Measurements from ENCODE around the gene NKX2-1. TPM values are rescaled to one million over a fixed set of nuclear protein-coding genes. Genes with fewer than 3 reads are reported as not detected.

NKX2-1 gene
- total RNA-seq, 3 donors from 2014 or later (not counting 1 experiment from before 2014, with no cell fraction given) = not detected

DNA sequence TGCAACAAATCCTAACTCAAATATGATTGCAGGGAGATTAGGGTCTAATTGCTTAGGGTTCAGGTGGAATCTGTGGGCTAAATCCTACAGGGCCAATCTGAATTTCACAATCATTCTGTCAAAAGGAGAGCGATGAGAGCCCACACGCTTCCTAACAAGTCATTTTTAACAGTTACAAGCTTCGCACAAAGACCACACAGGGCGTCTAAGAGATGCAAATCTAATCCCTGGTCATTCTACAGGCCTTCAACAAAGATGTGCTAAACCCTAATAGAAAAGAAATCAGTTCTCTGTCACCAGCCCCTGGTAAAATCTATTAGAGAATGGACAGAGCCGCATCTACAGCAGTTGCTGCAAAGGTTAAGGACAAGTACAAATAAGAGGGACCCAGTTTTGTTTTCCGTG lies 15.3 kb downstream of the NKX2-1 start:
- no peak for TF ChIP-seq CTCF (IDR thresholded peaks at IDR 0.05)
- H3K36me3 ChIP-seq (ENCODE audit: control insufficient read depth, insufficient read depth, low read length) = no peaks in the 10 kb centered on the region
- no peak overlapping the region for H3K4me3 ChIP-seq (ENCODE audit: low read length)
- peaks cover 20% of the 10 kb centered on the region for H3K36me3 Mint-ChIP-seq
- ATAC-seq = no peak
- H3K4me1 ChIP-seq (ENCODE audit: control insufficient read depth, insufficient read depth, low read length) = no peaks in the 10 kb centered on the region
- peaks cover 13% of the 10 kb centered on the region for H3K9me3 ChIP-seq (ENCODE audit: control insufficient read depth, insufficient read depth, low read length)
- H3K4me1 Mint-ChIP-seq = peaks cover 0 to 4% of the 10 kb centered on the region in 2 donors
- peaks cover 62% of the 10 kb centered on the region for H3K27me3 ChIP-seq (ENCODE audit: control insufficient read depth, insufficient read depth, low read length)
- no peak overlapping the region for H3K4me3 Mint-ChIP-seq
- no peak for DNase-seq
- 12% methylated on average over 6 of the region's 6 CpGs for WGBS (ENCODE audit: insufficient coverage)
- peaks cover 62 to 83% of the 10 kb centered on the region in 2 donors for H3K27me3 Mint-ChIP-seq (ENCODE audit: low read depth in 2 of 2)
- intact Hi-C loops (cut with micrococcal nuclease) = no loop called here
- peaks cover 5 to 6% of the 10 kb centered on the region in 2 donors for H3K9me3 Mint-ChIP-seq
- no peak overlapping the region for H3K27ac Mint-ChIP-seq
- H3K27ac ChIP-seq (ENCODE audit: low read length) = no peak overlapping the region

DNA sequence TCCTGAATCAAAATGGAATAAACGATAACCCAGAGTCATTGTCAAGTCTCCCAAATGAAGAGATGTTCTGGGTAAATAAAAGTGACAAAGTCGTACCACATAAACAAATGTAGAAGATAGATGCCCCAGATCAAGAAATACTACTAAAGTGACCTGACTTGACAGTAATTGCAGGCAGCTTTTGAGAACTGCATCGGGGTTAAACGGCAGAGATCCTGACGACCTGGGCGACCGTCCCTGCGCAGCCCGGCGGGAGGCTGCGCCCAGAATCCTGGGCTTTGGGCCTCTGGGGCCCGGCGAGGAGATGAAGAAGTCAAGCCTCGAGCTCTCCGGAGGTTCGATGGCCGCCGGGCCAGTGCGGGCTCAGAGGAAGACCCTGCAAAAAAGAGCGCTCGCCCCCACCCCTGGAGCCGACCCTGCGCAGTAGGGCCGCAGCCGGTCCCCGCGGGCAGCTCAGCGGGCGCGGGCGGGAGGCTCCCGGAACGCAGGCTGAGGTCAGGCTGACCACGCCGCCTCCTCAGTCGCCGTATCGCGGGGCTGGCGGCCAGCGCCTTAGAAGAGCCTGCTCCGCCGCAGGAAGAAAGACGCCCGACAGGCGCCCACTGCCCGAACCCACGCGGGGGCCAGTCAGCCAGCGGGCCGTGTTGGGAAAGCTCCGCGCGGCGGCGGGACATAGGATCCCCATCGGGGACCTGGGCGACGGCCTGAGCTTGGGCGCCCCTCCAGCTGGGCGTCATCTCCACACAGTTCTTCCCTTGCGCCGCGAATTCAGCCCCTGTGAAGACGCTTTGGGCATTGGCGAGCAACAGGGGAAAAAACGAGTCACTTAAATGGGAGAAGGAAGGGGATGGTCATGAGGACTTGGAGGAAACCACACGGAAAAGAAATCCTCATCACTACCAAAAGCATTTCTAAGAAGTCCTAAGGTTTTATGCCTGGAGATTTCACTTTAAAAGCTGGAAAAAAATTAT lies 16.0 kb downstream of the NKX2-1 start:
- Histone ChIP-seq H3K9me3 (ENCODE audit: control insufficient read depth, insufficient read depth, low read length) (peaks cover 8% of the 10 kb centered on the region), H3K27me3 (ENCODE audit: control insufficient read depth, insufficient read depth, low read length) (peaks cover 57% of the 10 kb centered on the region), H3K36me3 (ENCODE audit: control insufficient read depth, insufficient read depth, low read length) (no peaks in the 10 kb centered on the region), H3K27ac (ENCODE audit: low read length) (no peak overlapping the region), H3K4me3 (ENCODE audit: low read length) (no peak overlapping the region), H3K4me1 (ENCODE audit: control insufficient read depth, insufficient read depth, low read length) (no peaks in the 10 kb centered on the region)
- 7% methylated on average over 67 of the region's 68 CpGs for WGBS (ENCODE audit: insufficient coverage)
- TF ChIP-seq CTCF (IDR thresholded peaks at IDR 0.05) = no peak
- H3K36me3 Mint-ChIP-seq = peaks cover 20% of the 10 kb centered on the region
- no peak overlapping the region for H3K4me3 Mint-ChIP-seq
- DNase-seq (no peak), ATAC-seq (no peak)
- H3K4me1 Mint-ChIP-seq = peaks cover 0 to 4% of the 10 kb centered on the region in 2 donors
- intact Hi-C loops (cut with micrococcal nuclease) = no loop called here
- H3K27me3 Mint-ChIP-seq (ENCODE audit: low read depth in 2 of 2) = peaks cover 56 to 79% of the 10 kb centered on the region in 2 donors
- H3K9me3 Mint-ChIP-seq = peaks cover 3 to 6% of the 10 kb centered on the region in 2 donors
- no peak overlapping the region for H3K27ac Mint-ChIP-seq

- Mint-ChIP-seq H3K4me3 (no peak overlapping the region), H3K27me3 (ENCODE audit: low read depth in 2 of 2) (peaks cover 51 to 76% of the 10 kb centered on the region in 2 donors), H3K4me1 (peaks cover 0 to 4% of the 10 kb centered on the region in 2 donors), H3K9me3 (peaks cover 3 to 6% of the 10 kb centered on the region in 2 donors), H3K36me3 (peaks cover 17% of the 10 kb centered on the region), H3K27ac (no peak overlapping the region)
- Histone ChIP-seq H3K4me3 (ENCODE audit: low read length) (no peak overlapping the region), H3K36me3 (ENCODE audit: control insufficient read depth, insufficient read depth, low read length) (no peaks in the 10 kb centered on the region), H3K27me3 (ENCODE audit: control insufficient read depth, insufficient read depth, low read length) (peaks cover 53% of the 10 kb centered on the region), H3K9me3 (ENCODE audit: control insufficient read depth, insufficient read depth, low read length) (peaks cover 2% of the 10 kb centered on the region), H3K27ac (ENCODE audit: low read length) (no peak overlapping the region), H3K4me1 (ENCODE audit: control insufficient read depth, insufficient read depth, low read length) (no peaks in the 10 kb centered on the region)
- intact Hi-C loops (cut with micrococcal nuclease) = no loop called here
- WGBS (ENCODE audit: insufficient coverage) = 0% methylated on average over 1 of the region's 2 CpGs
- ATAC-seq (no peak), DNase-seq (no peak)
- TF ChIP-seq CTCF (IDR thresholded peaks at IDR 0.05) = no peak
These were observed 17.2 kb downstream of the NKX2-1 start for GRCh38 chr14:36502558-36503508.
